Stimulated activated CD8-positive, alpha-beta memory T cell treated with anti-CD3 and anti-CD28 coated beads, Interleukin-12 subunit alpha, Interleukin-12 subunit beta, amount 100 ng/mL, for 1 hour (primary cell): Measurements from ENCODE around the gene ZNF205.
"Not testable (repeated sequence)": the region's sequence is repeated elsewhere in the genome, so short reads cannot be mapped to it uniquely, and the experiment has no call there.

Experiments used
- DNase-seq: peaks from one replicate; pipeline ENCODE4 v3.0.0-alpha.2; 2020; ENCODE audit warnings: low read depth

Gene ZNF205

GRCh38 chr16:3149630-3150345 lies 37.4 kb downstream of the ZNF205 start:
- no peak for DNase-seq

DNA sequence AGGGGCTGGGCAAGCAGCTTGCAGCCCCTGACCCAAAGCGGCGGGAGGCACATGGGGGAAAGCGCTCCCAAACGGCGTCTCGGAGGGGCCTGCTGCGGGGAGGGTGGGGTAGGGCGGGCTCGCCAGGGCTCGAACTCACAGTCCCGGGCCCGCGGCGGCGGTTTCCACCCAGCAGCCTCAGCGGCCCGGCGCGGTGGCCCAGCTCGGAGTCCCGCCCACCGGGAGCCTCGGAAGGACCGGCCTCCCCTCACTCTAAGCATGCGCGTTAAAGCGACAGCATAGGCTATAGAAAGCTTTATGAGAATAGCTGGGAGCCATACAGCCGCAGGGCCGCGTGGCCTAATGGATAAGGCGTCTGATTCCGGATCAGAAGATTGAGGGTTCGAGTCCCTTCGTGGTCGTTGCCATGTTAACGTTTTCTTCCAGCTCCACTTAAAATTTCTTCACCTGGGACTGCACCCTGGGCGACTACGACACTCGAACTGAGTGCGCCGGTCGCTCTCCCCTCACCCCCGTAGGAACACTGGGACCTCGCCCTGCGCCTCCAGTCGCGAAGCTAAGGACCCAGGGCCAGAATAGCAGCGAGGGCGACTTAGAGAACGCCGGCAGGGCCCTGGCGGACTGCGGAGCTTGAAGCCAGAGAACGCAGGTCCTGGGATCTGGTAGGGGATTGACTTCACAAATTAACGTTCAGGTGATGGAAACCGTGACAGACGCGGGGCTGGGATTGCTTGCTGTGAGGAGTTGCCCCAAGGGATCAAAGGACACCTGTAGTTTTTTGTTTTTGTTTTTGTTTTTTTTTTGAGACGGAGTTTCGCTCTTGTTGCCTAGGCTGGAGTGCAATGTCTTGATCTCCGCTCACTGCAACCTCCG lies 38.2 kb downstream of the ZNF205 start:
- peak; percentile 97 for DNase-seq

DNA sequence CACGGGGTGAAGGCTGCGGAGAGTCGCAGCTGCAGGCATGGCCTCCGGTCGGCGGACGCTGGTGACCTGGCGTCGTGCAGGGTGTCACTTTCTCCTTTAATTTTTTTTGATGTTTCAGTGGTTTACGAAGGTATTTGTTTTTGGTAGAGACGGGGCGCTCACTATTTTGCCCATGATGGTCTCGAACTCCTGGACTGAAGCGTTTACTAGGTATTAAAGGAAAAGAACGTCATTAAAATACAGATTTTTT lies 39.6 kb downstream of the ZNF205 start:
- DNase-seq: no peak

GRCh38 chr16:3152277-3152990 lies 40.0 kb downstream of the ZNF205 start:
- DNase-seq: peak; percentile 49

DNA sequence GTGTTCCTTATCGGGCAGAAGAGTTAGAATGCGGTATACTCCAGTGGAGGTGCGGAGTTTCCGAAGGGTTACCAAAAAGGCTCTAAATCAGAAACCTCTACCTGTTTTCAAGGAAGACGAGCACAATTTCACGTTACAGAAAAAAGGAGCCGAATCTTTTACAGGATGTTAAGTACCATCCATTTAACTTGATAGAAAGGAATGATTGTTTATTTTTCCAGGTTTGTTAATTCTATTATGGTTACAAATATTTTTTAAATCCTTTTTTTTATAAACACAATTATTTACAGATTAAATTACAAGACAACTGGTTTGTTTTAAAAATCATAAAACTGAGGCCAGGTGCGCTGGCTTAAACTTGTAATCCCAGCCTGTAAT lies 40.6 kb downstream of the ZNF205 start:
- DNase-seq: no peak

- DNase-seq: no peak
Measured at GRCh38 chr16:3155181-3155580, 42.8 kb downstream of the ZNF205 start.

- no peak for DNase-seq
Measured at GRCh38 chr16:3155972-3156371, 43.6 kb downstream of the ZNF205 start.

- no peak for DNase-seq
Measured at GRCh38 chr16:3157229-3158025, 45.0 kb downstream of the ZNF205 start.

DNA sequence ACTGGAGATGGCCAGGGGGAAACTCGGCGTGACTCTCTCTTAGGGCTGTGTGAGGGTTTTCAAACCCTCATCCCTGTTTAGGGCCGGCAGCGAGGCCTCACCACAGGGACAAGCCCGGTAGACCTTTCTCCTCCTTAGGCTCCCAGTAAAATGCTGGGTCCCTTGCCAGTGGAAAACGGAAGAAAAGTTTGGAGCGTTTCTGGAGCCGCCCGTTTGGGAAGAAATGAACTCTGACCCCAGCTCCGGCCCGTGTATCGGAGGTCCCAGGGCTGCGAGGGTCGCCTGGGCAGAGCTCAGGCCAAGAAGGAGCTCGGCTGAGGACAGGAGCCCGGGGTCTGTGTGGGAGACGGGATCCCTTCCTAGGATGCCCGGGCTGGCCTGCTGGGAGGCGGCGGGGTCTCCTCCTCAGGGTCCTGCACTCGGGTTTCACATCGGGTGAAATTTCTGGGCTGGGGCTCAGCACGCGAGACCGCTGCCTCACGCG lies 45.7 kb downstream of the ZNF205 start:
- no peak for DNase-seq

DNA sequence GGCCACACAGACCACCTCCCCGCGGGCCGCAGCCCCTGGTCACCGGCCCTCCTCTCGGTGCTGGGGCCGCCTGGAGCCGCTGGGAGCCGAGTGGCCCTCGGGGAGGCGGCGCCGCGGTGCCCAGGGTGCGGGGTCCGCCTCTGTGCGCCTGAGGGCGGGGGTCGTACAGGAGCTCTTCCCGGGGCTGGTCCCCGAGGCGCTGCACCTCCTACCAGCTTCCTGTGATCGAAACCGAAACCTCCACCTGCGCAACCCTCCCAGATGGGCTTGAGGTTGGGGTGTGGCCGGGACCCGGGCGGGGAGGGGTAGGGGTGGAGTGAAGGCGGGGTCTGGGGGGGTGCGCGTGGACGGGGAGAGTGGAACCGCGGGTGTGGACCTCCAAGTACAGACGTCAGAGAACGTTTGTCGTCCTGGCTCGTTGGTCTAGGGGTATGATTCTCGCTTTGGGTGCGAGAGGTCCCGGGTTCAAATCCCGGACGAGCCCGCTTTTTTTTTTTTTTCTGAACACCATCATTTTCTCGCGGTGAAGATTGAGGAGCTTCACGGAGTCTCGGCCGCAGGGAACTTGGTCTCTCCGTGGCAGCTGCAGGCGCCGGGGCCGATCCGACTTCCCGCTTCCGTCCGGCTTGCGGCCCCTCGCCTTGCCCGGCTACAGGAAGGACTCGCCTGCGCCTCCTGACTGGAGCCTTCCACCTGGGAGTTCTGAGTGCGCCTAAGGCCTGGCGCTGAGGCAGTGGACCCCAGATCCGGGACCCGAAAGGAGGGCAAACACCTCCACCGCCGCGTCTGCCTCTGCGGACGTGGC lies 46.3 kb downstream of the ZNF205 start:
- peak; percentile 89 for DNase-seq

GRCh38 chr16:3161235-3162018 lies 49.0 kb downstream of the ZNF205 start:
- no peak for DNase-seq

DNA sequence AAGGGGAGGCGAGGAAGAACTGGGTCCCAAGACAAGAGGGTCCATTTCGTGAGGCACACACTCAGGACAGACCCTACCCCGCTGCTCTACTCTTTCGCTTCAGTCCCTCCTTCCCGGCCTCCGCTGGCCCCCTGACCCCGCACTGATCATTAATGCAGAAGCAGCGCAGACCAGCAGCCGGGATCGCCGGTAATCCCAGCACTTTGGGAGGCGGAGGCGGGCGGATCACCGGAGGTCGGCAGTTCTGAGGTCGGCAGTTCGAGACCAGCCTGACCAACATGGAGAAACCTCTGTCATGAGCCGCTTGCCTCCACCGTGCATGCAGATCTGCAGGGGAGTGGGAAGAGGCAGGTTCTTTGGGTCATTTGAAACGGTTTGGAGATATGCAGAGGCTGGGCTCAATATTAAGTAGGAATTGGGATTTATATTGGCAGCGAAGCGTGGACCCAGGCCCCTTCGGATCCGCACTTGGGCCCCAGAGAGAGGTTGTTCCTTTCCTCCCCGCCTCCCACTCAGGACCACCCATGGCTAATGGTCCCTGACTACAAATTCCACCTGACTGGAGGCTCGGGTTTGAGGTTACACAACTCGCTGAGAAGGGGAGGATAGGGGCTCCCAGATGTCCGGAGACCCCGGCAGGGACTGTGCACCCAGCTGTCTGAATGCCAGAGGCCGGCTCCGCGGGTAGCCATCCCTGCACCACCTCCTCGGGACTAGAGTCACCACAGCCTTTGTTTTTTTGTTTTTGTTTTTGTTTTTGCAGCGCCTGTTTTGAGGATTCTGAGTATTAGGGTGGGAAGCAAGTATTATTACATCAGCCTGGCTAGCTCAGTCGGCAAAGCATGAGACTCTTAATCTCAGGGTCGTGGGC lies 52.0 kb downstream of the ZNF205 start:
- DNase-seq: no peak

GRCh38 chr16:3165111-3165822 lies 52.9 kb downstream of the ZNF205 start:
- DNase-seq: no peak

DNA sequence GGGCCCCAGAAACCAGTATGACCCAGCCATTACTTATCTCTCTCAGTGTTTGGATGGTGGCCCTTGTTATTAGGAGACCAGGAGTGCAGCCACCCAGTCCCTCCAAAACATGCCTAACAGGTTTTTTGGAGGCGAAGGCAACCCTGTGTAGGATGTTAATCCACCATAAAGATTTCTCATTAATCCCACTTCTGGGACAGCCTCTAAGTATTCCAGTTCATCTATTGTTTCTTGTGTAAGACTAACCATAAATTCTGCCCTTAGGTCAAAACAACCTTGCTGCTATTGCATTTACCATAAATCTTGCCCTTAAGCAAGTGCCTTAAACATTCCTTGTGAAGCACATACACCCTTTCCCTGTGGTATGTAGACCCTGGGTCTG lies 54.1 kb downstream of the ZNF205 start:
- DNase-seq: no peak

- DNase-seq: not testable (repeated sequence)
Measured at GRCh38 chr16:3168729-3169128, 56.3 kb downstream of the ZNF205 start.
